PFSK-1 (cell line): ENCODE data around the gene PTDSS2.

Source experiments
- POLR2AphosphoS5 ChIP-seq: IDR thresholded peaks from 2 replicates; pipeline ENCODE4 v1.6.1; 2012; ENCODE audit warnings: low read depth, mild to moderate bottlenecking, control low read depth, low read length, moderate library complexity
- SIN3A ChIP-seq: IDR thresholded peaks from 2 replicates; pipeline ENCODE4 v1.6.1; 2012; ENCODE audit warnings: mild to moderate bottlenecking, low read length, moderate library complexity, borderline replicate concordance; ENCODE audit not compliant: insufficient read depth
- TAF1 ChIP-seq: IDR thresholded peaks from 2 replicates; pipeline ENCODE4 v1.6.1; 2012; ENCODE audit warnings: low read length, control low read depth, borderline replicate concordance; ENCODE audit not compliant: insufficient read depth
- TF ChIP-seq, protein P1 (sequence below), 2 experiments: IDR thresholded peaks; 2 replicates each; pipeline versions ENCODE4 v1.6.1 to v1.8.0; 2011 to 2012; ENCODE audit warnings: low read depth in 2 of 2, low read length in 2 of 2, control low read depth in 1 of 2, inconsistent platforms in 1 of 2, mild to moderate bottlenecking in 1 of 2, moderate library complexity in 1 of 2; ENCODE audit not compliant: insufficient read depth in 1 of 2

DNA sequence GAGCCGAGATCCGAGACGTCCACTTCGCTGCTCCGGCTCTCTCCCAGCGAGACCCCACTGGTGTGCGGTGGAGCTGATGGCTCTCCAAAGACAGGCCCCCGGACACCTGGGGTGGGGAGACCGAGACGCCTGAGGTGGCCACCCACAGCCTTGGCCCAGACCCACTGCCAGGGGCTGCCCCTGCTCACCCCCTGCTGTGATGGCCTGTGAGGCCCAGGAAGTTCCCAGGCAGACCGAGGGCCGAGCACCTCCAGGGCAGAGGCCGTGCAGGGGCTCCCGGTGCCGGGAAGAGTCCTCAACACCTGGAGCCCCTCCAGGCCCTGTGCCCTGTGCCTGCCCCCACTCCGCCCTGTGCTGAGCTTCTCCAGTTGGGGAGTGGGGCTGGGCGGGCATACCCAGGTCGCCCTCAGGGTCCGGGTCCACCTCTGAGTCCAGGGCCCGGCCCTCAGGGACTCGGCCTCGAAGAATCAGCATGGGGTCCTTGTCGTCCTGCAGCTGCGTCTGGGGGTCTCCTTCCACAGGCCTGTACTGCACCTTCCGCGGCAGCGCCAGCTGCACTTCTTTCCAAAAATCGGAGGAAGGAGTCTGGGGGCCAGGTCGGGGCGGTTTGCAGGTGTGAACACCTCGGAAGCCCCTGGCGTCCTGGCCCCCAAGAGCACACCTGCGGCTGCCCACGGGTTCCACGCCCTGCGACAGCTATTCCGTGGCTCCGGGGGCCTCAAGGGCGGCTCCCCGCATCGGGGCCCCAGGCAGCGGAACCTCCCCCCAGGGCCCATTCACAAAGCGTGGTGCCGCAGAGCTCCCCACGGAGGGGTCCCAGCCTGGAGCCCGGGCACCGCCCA is 43.9 kb upstream of the PTDSS2 start:
- TF ChIP-seq POLR2AphosphoS5 (no peak), TAF1 (no peak), SIN3A (0 out of 2 replicates have a peak, but pooled peaks have one; percentile 22)
- TF ChIP-seq, protein P1, sequence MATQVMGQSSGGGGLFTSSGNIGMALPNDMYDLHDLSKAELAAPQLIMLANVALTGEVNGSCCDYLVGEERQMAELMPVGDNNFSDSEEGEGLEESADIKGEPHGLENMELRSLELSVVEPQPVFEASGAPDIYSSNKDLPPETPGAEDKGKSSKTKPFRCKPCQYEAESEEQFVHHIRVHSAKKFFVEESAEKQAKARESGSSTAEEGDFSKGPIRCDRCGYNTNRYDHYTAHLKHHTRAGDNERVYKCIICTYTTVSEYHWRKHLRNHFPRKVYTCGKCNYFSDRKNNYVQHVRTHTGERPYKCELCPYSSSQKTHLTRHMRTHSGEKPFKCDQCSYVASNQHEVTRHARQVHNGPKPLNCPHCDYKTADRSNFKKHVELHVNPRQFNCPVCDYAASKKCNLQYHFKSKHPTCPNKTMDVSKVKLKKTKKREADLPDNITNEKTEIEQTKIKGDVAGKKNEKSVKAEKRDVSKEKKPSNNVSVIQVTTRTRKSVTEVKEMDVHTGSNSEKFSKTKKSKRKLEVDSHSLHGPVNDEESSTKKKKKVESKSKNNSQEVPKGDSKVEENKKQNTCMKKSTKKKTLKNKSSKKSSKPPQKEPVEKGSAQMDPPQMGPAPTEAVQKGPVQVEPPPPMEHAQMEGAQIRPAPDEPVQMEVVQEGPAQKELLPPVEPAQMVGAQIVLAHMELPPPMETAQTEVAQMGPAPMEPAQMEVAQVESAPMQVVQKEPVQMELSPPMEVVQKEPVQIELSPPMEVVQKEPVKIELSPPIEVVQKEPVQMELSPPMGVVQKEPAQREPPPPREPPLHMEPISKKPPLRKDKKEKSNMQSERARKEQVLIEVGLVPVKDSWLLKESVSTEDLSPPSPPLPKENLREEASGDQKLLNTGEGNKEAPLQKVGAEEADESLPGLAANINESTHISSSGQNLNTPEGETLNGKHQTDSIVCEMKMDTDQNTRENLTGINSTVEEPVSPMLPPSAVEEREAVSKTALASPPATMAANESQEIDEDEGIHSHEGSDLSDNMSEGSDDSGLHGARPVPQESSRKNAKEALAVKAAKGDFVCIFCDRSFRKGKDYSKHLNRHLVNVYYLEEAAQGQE (IDR thresholded peaks at IDR 0.05; ENCODE audit: insufficient read depth in 1 of 2, low read depth in 2 of 2, low read length in 2 of 2) = no peak
